ENCODE results near the gene KRTAP10-12. TPM values are rescaled to one million over a fixed set of nuclear protein-coding genes. Genes with fewer than 3 reads are reported as not detected.

The KRTAP10-12 gene
- total RNA-seq, 1 experiment from 2014 or later, result not detected

GRCh38 chr21:44720170-44720569 is 23.2 kb downstream of the KRTAP10-12 start:
- ChIA-PET POLR2A (no interaction called here), CTCF (no interaction called here)
- intact Hi-C loops (cut with micrococcal nuclease; ENCODE audit: unreplicated experiment), result no loop called here
- Mint-ChIP-seq H3K27ac (ENCODE audit: unreplicated experiment) (no peak overlapping the region), H3K27me3 (ENCODE audit: insufficient read depth, unreplicated experiment) (peaks cover 17% of the 10 kb centered on the region), H3K36me3 (ENCODE audit: insufficient read depth, unreplicated experiment) (no peaks in the 10 kb centered on the region), H3K4me3 (ENCODE audit: unreplicated experiment) (no peak overlapping the region), H3K4me1 (ENCODE audit: low read depth, unreplicated experiment) (no peaks in the 10 kb centered on the region), H3K9me3 (ENCODE audit: unreplicated experiment) (no peaks in the 10 kb centered on the region)
- no peaks in the 10 kb centered on the region for H3K27me3 ChIP-seq (replicated peaks; ENCODE audit: control insufficient read depth, insufficient read depth, low read length)
- no peak overlapping the region for H3K4me3 ChIP-seq (ENCODE audit: low read depth, low read length)
- H3K36me3 ChIP-seq (ENCODE audit: control insufficient read depth, insufficient read depth, low read length), result no peaks in the 10 kb centered on the region
- no TSS peak for BruUV-seq (replicated peaks)
- no peaks in the 10 kb centered on the region for H3K9me3 ChIP-seq
- no peak for TF ChIP-seq CTCF (IDR thresholded peaks at IDR 0.05; ENCODE audit: insufficient read depth in 1 of 2, low read depth in 1 of 2, low read length in 1 of 2, severe bottlenecking in 1 of 2, unreplicated experiment in 1 of 2)
- DNase-seq, result no peak
- H3K4me1 ChIP-seq, result no peaks in the 10 kb centered on the region

- no peaks in the 10 kb centered on the region for H3K36me3 ChIP-seq (ENCODE audit: control insufficient read depth, insufficient read depth, low read length)
- ChIA-PET POLR2A (no interaction called here), CTCF (interaction anchor here (0.5 to 1.1 kb wide), 2 partner anchors 18 to 20 kb away, joined by 3 to 4 read pairs; no protein-coding TSS in a partner anchor)
- H3K27me3 ChIP-seq (replicated peaks; ENCODE audit: control insufficient read depth, insufficient read depth, low read length), result no peaks in the 10 kb centered on the region
- Mint-ChIP-seq H3K36me3 (ENCODE audit: insufficient read depth, unreplicated experiment) (no peaks in the 10 kb centered on the region), H3K9me3 (ENCODE audit: unreplicated experiment) (no peaks in the 10 kb centered on the region), H3K27ac (ENCODE audit: unreplicated experiment) (no peak overlapping the region), H3K4me1 (ENCODE audit: low read depth, unreplicated experiment) (no peaks in the 10 kb centered on the region), H3K27me3 (ENCODE audit: insufficient read depth, unreplicated experiment) (peaks cover 17% of the 10 kb centered on the region), H3K4me3 (ENCODE audit: unreplicated experiment) (no peak overlapping the region)
- intact Hi-C loops (cut with micrococcal nuclease; ENCODE audit: unreplicated experiment), result no loop called here
- TF ChIP-seq CTCF (IDR thresholded peaks at IDR 0.05; ENCODE audit: insufficient read depth in 1 of 2, low read depth in 1 of 2, low read length in 1 of 2, severe bottlenecking in 1 of 2, unreplicated experiment in 1 of 2), result no peak
- no TSS peak for BruUV-seq (replicated peaks)
- H3K4me1 ChIP-seq, result no peaks in the 10 kb centered on the region
- DNase-seq, result no peak
- H3K4me3 ChIP-seq (ENCODE audit: low read depth, low read length), result no peak overlapping the region
- H3K9me3 ChIP-seq, result no peaks in the 10 kb centered on the region
These were observed 25.8 kb downstream of the KRTAP10-12 start for GRCh38 chr21:44722731-44723130.

- no peak for DNase-seq
- H3K36me3 Mint-ChIP-seq (ENCODE audit: insufficient read depth, unreplicated experiment), result no peaks in the 10 kb centered on the region
- Histone ChIP-seq H3K4me3 (ENCODE audit: low read depth, low read length) (no peak overlapping the region), H3K4me1 (no peaks in the 10 kb centered on the region), H3K36me3 (ENCODE audit: control insufficient read depth, insufficient read depth, low read length) (no peaks in the 10 kb centered on the region), H3K9me3 (no peaks in the 10 kb centered on the region), H3K27me3 (replicated peaks; ENCODE audit: control insufficient read depth, insufficient read depth, low read length) (no peaks in the 10 kb centered on the region)
- ChIA-PET POLR2A (no interaction called here), CTCF (interaction anchor here (0.5 to 1.1 kb wide), 2 partner anchors 17 to 19 kb away, joined by 3 to 4 read pairs; no protein-coding TSS in a partner anchor)
- peaks cover 15% of the 10 kb centered on the region for H3K27me3 Mint-ChIP-seq (ENCODE audit: insufficient read depth, unreplicated experiment)
- TF ChIP-seq CTCF (IDR thresholded peaks at IDR 0.05; ENCODE audit: insufficient read depth in 1 of 2, low read depth in 1 of 2, low read length in 1 of 2, severe bottlenecking in 1 of 2, unreplicated experiment in 1 of 2), result no peak
- BruUV-seq (replicated peaks), result no TSS peak
- no peak overlapping the region for H3K4me3 Mint-ChIP-seq (ENCODE audit: unreplicated experiment)
- intact Hi-C loops (cut with micrococcal nuclease; ENCODE audit: unreplicated experiment), result no loop called here
- H3K9me3 Mint-ChIP-seq (ENCODE audit: unreplicated experiment), result no peaks in the 10 kb centered on the region
- H3K27ac Mint-ChIP-seq (ENCODE audit: unreplicated experiment), result no peak overlapping the region
- no peaks in the 10 kb centered on the region for H3K4me1 Mint-ChIP-seq (ENCODE audit: low read depth, unreplicated experiment)
These were observed 26.5 kb downstream of the KRTAP10-12 start for GRCh38 chr21:44723177-44724131.

Measured in Caco-2 (cell line).